ENCODE data around the gene HELB.

DNA sequence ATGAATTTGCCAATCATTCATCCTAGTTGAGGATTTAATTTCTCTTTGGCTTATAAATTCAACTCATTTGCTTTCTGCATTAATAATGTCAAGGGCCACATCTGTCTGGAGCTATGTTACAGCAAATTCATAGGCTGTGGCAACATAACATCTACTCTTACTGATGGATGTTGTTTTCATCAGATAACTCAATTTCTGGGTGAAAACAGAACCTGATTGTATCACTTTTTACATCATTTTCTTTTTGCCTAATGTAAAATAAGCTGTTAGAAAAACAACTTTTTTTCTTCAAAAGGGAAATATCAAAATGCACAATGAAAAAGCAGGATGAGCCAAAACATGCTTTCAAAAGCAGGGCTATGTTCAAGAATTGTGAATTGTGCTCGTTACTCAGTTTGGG lies 73.3 kb downstream of the HELB start:
- TF ChIP-seq REST (IDR thresholded peaks at IDR 0.05) (no peak), CTCF (IDR thresholded peaks at IDR 0.05; ENCODE audit: low read depth, low read length, missing input control) (no peak), ATF3 (IDR thresholded peaks at IDR 0.05) (no peak)
